GM12878 (cell line): ENCODE measurements around the gene RTF2. TPM values are rescaled to one million over a fixed set of nuclear protein-coding genes. Genes with fewer than 3 reads are reported as not detected.
A peak's percentile ranks its signal among the peaks of the same experiment; 100 is the strongest.

Experiments used
- BCLAF1 ChIP-seq: fragments of 450-650 bp; IDR thresholded peaks from 2 replicates; pipeline ENCODE4 v1.6.1; 2017; ENCODE audit warnings: antibody characterized with exemption, mild to moderate bottlenecking, moderate library complexity
- BMI1 ChIP-seq: fragments of 450-650 bp; IDR thresholded peaks from 2 replicates; pipeline ENCODE4 v1.6.1; 2016; ENCODE audit warnings: mild to moderate bottlenecking, moderate library complexity, borderline replicate concordance
- CBX5 ChIP-seq: sonication (generic); IDR thresholded peaks from 2 replicates; pipeline ENCODE4 v1.6.1; 2016; ENCODE audit warnings: low read depth, moderate library complexity, mild to moderate bottlenecking, inconsistent platforms
- GATAD2B ChIP-seq: fragments of 450-650 bp; conservative IDR thresholded peaks from 2 replicates; pipeline ENCODE4 v1.6.1; 2017; ENCODE audit warnings: low read depth, mild to moderate bottlenecking, moderate library complexity
- HCFC1 ChIP-seq: fragments of 150-350 bp; IDR thresholded peaks from 2 replicates; pipeline ENCODE4 v1.6.1; 2014; ENCODE audit warnings: low read length
- LARP7 ChIP-seq: fragments of 450-650 bp; IDR thresholded peaks from 2 replicates; pipeline ENCODE4 v1.6.1; 2017; ENCODE audit warnings: mild to moderate bottlenecking
- MEF2B ChIP-seq: fragments of 450-650 bp; IDR thresholded peaks from 2 replicates; pipeline ENCODE4 v1.6.1; 2018; ENCODE audit warnings: mild to moderate bottlenecking, moderate library complexity; ENCODE audit not compliant: partially characterized antibody, poor library complexity, severe bottlenecking
- NRF1 ChIP-seq: conservative IDR thresholded peaks from 2 replicates; pipeline ENCODE4 v1.6.1; 2011; ENCODE audit warnings: mild to moderate bottlenecking, low read depth, low read length, improper control_type of control experiment
- PAX5 ChIP-seq: IDR thresholded peaks from 2 replicates; pipeline ENCODE4 v1.6.1; 2011; ENCODE audit warnings: low read depth, low read length, borderline replicate concordance
- POLR2A ChIP-seq: IDR thresholded peaks from 2 replicates; pipeline ENCODE4 v1.6.1; 2011; ENCODE audit warnings: low read depth, mild to moderate bottlenecking, low read length
- RB1 ChIP-seq: fragments of 450-650 bp; formaldehyde crosslinking; IDR thresholded peaks from 2 replicates; pipeline ENCODE4 v1.6.1; 2017; ENCODE audit warnings: mild to moderate bottlenecking, borderline replicate concordance
- RELA ChIP-seq: fragments of 450-650 bp; IDR thresholded peaks from 2 replicates; pipeline ENCODE4 v1.8.0; 2014; ENCODE audit warnings: borderline replicate concordance; ENCODE audit not compliant: partially characterized antibody
- RELB ChIP-seq: fragments of 450-650 bp; IDR thresholded peaks from 2 replicates; pipeline ENCODE4 v1.6.1; 2017; ENCODE audit warnings: low read depth, mild to moderate bottlenecking, moderate library complexity
- SPI1 ChIP-seq: IDR thresholded peaks from 2 replicates; pipeline ENCODE4 v1.6.1; 2011; ENCODE audit warnings: low read depth, mild to moderate bottlenecking, low read length, moderate library complexity, borderline replicate concordance; ENCODE audit not compliant: insufficient read depth
- STAT3 ChIP-seq: IDR thresholded peaks from 2 replicates; pipeline ENCODE4 v1.6.1; 2011; ENCODE audit warnings: low read depth, low read length, improper control_type of control experiment
- TBL1XR1 ChIP-seq: IDR thresholded peaks from 2 replicates; pipeline ENCODE4 v1.6.1; 2012; ENCODE audit warnings: low read depth, low read length, improper control_type of control experiment
- WRNIP1 ChIP-seq: IDR thresholded peaks from 2 replicates; pipeline ENCODE4 v1.6.1; 2011; ENCODE audit warnings: low read depth, low read length, improper control_type of control experiment, borderline replicate concordance
- ZNF207 ChIP-seq: fragments of 450-650 bp; IDR thresholded peaks from 2 replicates; pipeline ENCODE4 v1.6.1; 2014; ENCODE audit warnings: antibody characterized with exemption, mild to moderate bottlenecking, borderline replicate concordance
- polyA plus RNA-seq, 11 experiments: library from polyadenylated mRNA; depleted of rRNA in 4 of 11; unstranded in 6 of 11; stranded (reverse) in 5 of 11; fragments of >200 nt; fragmentation: Nextera tagmentation in 4 of 11; fragmentation: Illumina TruSeq in 1 of 11; extraction: Ambion mirVana in 4 of 11; extraction: Trizol in 1 of 11; gene quantifications; 1 replicate in 1 of 11; 2 replicates in 10 of 11; pipeline versions ENCODE4 v1.2.1 to v1.2.3, GENCODE V29; 2011 to 2016; ENCODE audit warnings: inconsistent platforms in 2 of 11, missing spikeins in 2 of 11, low read depth in 1 of 11
- total RNA-seq, 4 experiments: library from RNA; depleted of rRNA in 3 of 4; stranded (reverse); fragments of >200 nt in 3 of 4; fragmentation: Illumina TruSeq in 1 of 4; extraction: Trizol in 1 of 4; gene quantifications; 2 replicates each; pipeline versions ENCODE4 v1.2.1 to v1.2.3, GENCODE V29; 2013 to 2021
- TF ChIP-seq, protein P1 (sequence below): fragments of 450-650 bp; IDR thresholded peaks from 2 replicates; pipeline ENCODE4 v1.6.1; 2016; ENCODE audit warnings: mild to moderate bottlenecking
- TF ChIP-seq, protein P2 (sequence below): IDR thresholded peaks from 2 replicates; pipeline ENCODE4 v1.6.1; 2012; ENCODE audit warnings: low read depth, low read length, improper control_type of control experiment
- TF ChIP-seq, protein P3 (sequence below): fragments of 450-650 bp; IDR thresholded peaks from 2 replicates; pipeline ENCODE4 v1.6.1; 2016; ENCODE audit warnings: mild to moderate bottlenecking
- TF ChIP-seq, protein P4 (sequence below): IDR thresholded peaks from 2 replicates; pipeline ENCODE4 v1.6.1; 2011; ENCODE audit warnings: borderline replicate concordance, low read depth, mild to moderate bottlenecking, moderate library complexity, low read length; ENCODE audit not compliant: insufficient read depth, poor library complexity, severe bottlenecking

The RTF2 gene
- total and polyA plus RNA-seq, 10 of the 15 experiments (the other 5 are each of a cell fraction or from before 2014, with no cell fraction given): 66.2 to 133 (median 82.9) TPM

DNA sequence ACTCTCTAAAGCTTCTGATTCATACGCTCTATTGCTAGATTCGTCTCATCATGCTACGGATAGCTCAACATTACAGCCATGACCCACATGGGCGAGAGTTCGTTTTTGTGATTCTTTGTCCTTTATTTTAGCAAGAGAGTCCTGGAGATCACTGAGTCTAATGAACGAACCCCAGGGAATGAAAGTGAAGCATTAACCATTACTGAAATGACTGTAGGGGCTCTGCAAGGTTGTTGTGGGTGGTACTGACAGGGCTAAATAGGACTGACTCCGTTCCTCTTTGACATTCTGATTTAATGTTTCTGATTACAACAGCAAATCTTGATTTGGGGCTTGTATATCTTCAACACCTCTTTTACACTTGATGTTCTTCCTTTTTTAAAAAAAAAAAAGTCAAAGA lies 13.7 kb upstream of the RTF2 start (continued):
- peak; percentile 21; the same call in 1 of the 2 replicates for TF ChIP-seq RELB
- TF ChIP-seq, protein P1, sequence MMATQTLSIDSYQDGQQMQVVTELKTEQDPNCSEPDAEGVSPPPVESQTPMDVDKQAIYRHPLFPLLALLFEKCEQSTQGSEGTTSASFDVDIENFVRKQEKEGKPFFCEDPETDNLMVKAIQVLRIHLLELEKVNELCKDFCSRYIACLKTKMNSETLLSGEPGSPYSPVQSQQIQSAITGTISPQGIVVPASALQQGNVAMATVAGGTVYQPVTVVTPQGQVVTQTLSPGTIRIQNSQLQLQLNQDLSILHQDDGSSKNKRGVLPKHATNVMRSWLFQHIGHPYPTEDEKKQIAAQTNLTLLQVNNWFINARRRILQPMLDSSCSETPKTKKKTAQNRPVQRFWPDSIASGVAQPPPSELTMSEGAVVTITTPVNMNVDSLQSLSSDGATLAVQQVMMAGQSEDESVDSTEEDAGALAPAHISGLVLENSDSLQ: peak; percentile 18; the same call in 1 of the 2 replicates
- TF ChIP-seq RELA: no peak
- TF ChIP-seq BCLAF1: no peak
- TF ChIP-seq ZNF207: no peak
- TF ChIP-seq, protein P2, sequence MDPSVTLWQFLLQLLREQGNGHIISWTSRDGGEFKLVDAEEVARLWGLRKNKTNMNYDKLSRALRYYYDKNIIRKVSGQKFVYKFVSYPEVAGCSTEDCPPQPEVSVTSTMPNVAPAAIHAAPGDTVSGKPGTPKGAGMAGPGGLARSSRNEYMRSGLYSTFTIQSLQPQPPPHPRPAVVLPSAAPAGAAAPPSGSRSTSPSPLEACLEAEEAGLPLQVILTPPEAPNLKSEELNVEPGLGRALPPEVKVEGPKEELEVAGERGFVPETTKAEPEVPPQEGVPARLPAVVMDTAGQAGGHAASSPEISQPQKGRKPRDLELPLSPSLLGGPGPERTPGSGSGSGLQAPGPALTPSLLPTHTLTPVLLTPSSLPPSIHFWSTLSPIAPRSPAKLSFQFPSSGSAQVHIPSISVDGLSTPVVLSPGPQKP: no peak
- TF ChIP-seq HCFC1: no peak
- TF ChIP-seq TBL1XR1: no peak
- TF ChIP-seq NRF1: no peak
- TF ChIP-seq PAX5: no peak
- TF ChIP-seq CBX5: no peak
- no peak for TF ChIP-seq WRNIP1
- no peak for TF ChIP-seq POLR2A
- peak; percentile 82 for TF ChIP-seq SPI1
- TF ChIP-seq MEF2B: peak; percentile 68
- no peak for TF ChIP-seq LARP7
- TF ChIP-seq STAT3: no peak
- TF ChIP-seq, protein P3, sequence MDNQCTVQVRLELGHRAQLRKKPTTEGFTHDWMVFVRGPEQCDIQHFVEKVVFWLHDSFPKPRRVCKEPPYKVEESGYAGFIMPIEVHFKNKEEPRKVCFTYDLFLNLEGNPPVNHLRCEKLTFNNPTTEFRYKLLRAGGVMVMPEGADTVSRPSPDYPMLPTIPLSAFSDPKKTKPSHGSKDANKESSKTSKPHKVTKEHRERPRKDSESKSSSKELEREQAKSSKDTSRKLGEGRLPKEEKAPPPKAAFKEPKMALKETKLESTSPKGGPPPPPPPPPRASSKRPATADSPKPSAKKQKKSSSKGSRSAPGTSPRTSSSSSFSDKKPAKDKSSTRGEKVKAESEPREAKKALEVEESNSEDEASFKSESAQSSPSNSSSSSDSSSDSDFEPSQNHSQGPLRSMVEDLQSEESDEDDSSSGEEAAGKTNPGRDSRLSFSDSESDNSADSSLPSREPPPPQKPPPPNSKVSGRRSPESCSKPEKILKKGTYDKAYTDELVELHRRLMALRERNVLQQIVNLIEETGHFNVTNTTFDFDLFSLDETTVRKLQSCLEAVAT: no peak
- TF ChIP-seq, protein P4, sequence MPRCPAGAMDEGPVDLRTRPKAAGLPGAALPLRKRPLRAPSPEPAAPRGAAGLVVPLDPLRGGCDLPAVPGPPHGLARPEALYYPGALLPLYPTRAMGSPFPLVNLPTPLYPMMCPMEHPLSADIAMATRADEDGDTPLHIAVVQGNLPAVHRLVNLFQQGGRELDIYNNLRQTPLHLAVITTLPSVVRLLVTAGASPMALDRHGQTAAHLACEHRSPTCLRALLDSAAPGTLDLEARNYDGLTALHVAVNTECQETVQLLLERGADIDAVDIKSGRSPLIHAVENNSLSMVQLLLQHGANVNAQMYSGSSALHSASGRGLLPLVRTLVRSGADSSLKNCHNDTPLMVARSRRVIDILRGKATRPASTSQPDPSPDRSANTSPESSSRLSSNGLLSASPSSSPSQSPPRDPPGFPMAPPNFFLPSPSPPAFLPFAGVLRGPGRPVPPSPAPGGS: no peak
- no peak for TF ChIP-seq RB1
- TF ChIP-seq GATAD2B: no peak
- TF ChIP-seq BMI1: no peak
